Fibroblast of skin of left biceps (primary cell): Measurements from ENCODE around the gene CBL.

ENCODE experiments used
- DNase-seq, 2 experiments: peaks; one replicate each; pipeline ENCODE4 v3.0.0-alpha.2; 2013; ENCODE audit warnings: low read depth in 2 of 2

The CBL gene

DNA sequence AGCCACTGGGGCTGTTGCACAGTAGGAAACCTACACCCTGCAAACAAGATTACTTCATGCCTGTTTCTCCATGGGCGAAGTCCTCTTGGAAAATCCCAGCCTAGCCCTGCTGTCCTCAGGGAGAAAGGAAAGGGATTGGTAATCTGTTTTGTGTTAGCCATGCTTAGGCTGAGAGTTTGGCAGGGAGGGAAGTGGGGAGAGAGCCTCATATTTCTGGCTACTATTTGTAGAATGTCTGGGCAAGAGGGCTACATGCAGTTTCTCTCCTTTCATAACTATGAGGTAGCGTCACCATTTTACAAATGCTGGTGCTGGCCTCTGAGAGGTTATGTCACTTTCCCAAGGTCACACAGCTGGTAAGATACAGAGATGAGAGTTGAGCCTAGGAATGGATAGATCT, 141.1 kb downstream of the CBL start:
- DNase-seq: peak; percentile 45 to 53

DNA sequence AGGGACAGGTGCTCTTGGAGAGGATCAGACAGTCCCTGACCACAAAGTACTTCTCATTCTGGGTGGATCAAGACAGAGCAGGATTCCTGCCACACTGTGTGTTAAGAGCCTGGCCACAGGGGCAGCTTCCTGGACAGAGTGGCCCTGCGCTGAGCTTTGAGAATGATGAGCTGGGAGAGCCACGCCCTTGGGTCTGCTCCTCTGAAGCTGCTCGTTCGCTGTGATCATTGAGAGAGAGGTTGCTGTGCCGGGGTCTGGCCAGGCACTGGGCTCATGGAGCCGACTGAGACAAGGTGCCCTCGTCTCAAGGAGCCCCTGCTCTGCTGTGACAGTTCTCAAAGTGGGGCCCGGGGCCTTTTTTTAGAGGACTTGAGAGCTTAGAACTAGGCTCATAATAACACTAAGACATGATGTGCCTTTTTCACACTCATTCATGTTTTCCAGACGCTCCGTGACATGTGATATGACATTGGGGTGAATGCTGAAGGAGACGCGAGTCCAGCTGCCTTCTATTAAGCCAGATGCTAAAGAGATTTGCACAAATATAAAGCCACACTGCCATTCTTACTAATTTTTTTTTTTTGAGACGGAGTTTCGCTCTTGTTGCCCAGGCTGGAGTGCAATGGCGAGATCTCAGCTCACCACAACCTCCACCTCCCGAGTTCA, 141.9 kb downstream of the CBL start:
- DNase-seq: no peak

DNA sequence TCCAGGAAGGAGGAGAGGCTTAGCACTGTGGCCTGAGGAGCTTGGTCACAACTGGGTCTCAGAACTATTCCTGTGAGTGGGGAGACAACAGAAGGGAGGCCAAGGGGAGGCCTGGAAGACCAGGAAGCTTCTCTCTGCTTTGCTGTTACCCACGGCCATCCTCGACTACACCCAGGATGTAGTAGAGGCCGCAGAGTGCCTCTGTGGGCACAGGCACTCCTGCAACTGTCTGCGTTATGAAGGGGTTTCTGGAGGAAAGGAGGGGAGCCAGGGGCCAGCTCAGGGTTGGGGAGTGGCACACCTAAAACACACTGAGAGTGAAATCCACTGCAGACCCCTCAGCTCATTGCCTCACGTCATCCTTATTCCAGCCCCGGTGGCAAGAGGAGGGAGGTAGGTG, 144.2 kb downstream of the CBL start:
- DNase-seq: no peak

DNA sequence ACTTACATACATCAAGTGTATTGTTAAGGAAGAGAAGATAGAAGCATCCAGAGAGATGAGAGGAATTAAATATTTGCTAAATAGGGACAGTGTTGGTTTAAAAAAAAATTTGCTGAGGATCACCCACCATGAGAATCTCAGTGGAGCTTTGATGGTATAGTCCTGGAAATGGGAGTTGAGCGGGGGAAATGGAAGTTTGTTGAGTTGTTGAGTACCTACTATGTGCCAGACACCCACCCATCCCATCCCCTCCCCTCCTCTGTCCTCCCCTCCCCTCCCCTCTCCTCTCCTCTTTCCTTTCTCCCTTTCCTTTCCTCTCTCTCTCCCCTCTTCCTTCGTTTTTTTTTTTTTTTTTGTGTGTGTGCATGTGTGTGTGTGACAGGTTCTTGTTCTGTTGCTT, 145.1 kb downstream of the CBL start:
- DNase-seq: no peak

DNA sequence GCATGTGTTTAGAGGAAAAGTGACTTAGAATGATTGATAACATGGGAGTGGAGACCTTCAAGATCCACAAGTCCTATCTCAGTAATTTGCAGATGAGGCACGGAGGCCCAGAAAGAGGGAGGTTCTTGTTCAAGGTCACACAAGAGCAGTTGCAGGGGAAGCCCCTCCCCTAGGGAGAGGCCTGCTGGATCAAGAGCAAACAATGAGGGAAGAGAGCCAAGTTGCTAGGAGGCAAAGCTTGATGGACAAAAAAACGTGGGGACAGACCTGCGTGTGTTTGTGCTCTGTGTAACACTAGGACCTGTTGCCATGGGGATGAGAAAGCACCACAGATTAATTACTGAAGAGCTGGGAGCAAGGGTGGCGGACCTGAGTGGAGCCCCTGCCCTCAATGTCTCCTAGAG, 146.7 kb downstream of the CBL start:
- DNase-seq: no peak

DNA sequence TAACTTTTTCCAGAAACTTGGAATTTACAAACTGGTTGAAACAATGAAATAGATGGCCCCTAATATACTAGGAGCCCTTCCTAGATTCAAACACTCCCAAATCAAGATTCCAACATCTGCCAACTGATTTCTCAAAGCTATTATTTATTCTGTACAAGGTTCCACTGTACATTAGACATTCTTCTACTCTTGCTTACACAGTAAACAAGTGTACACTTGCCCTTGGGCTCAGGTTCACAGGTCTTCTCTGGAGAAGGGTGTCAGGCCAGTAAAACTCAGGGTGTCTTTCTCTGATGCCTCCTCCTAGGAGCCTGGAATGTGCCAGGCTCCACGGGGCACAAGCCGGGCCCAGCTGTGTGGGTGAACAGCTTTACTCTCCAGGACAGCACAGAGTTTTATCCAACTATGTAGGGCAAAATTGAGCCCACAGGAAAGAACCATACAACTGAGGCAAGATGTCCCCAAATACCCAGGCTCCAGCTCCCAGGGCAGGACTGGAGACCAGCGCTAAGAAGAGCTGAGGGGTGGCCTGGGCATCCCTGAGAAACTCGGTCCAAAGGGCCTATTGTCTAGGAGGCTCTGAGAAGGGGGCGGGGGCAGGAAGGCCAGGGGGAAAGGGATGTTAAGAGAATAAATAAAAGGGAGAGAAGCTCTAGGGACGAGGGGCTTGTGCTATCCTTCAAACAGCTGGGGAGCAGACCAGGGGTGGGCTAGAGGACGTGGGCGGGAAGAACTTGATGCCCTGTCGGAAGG, 149.1 kb downstream of the CBL start:
- DNase-seq: no peak

DNA sequence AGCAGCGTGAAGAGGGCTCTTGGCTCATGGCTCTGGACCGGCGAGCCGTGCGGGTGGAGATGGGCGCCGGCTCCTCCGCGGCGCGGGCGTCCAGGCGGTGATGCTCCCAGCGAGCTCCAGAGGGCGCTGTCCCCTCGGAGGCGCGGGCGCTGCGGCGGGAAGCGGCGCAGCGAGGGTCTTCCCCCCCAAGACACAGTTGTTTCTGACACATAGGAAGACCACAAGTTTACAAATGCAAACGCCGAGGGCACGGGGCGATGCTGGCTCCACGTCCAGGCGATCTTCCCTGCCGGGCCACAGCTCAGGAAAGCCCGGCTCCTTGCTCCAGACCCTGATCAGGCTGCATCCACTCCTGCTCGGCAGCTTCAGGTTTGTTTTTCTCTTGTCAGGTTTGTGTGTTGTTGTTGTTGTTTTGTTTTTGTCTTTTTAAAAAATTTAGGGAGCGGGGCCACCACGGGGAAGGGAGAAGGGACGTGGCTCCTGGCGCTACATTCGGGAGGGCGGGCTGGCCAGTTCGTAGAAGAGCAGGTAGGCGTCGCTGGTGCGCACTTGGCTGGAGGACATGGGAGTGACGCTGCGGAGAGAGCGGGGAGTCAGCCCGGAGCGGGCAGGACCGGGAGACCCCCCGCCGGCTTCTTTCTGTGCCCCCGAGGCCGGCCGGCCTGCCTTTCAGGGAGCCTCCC, 150.4 kb downstream of the CBL start:
- no peak for DNase-seq

DNA sequence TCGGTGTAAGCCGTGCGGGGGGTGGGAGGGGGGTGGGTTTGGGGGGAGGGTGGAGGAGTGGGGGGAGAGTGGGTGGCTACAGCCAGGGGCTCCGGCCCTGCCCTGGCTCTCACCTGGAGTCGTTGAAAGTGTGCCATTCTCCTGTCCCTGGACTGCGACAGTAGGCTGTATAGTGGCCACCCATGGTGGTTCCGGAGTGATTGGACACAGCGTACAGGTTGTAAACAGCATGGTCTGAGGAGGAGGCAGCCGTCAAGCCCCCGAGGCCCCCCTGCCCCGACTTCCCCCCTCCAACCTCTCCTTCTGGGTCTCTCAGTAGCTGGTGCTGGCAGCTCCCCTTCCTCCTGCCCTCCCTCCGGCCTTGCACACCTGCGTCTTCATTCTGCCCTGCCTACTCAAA, 150.9 kb downstream of the CBL start:
- no peak for DNase-seq
